HG02763 (cell line): ENCODE results near the gene FRRS1L.
"Not testable (repeated sequence)": the region's sequence is repeated elsewhere in the genome, so short reads cannot be mapped to it uniquely, and the experiment has no call there.

ENCODE experiments used
- ATAC-seq: cut with Tn5 transposase; IDR thresholded peaks from one replicate; pipeline ENCODE4 v1.9.1; 2021; ENCODE audit warnings: mild to moderate bottlenecking, moderate library complexity; ENCODE audit not compliant: unreplicated experiment

Gene FRRS1L

GRCh38 chr9:109134167-109134578, 32.9 kb downstream of the FRRS1L start:
- no peak for ATAC-seq

- ATAC-seq, result no peak
Observed at GRCh38 chr9:109133533-109133932, 33.5 kb downstream of the FRRS1L start.

GRCh38 chr9:109132567-109133021, 34.5 kb downstream of the FRRS1L start:
- no peak for ATAC-seq

- ATAC-seq, result no peak
Observed at GRCh38 chr9:109129470-109130197, 37.4 kb downstream of the FRRS1L start.

- ATAC-seq, result not testable (repeated sequence)
Observed at GRCh38 chr9:109126671-109127070, 40.4 kb downstream of the FRRS1L start.

- ATAC-seq, result no peak
Observed at GRCh38 chr9:109124121-109124520, 42.9 kb downstream of the FRRS1L start.

GRCh38 chr9:109122726-109123621, 44.1 kb downstream of the FRRS1L start:
- peak; percentile 27 for ATAC-seq

- ATAC-seq, result no peak
Observed at GRCh38 chr9:109121232-109121796, 45.7 kb downstream of the FRRS1L start.

GRCh38 chr9:109120204-109120789, 46.8 kb downstream of the FRRS1L start:
- ATAC-seq, result no peak

- peak; percentile 92 for ATAC-seq
Observed at GRCh38 chr9:109119439-109120203, 47.4 kb downstream of the FRRS1L start, which contains the start of gene TMEM245. Gene TMEM245 (minus strand): TSS chr9:109119947. CDS start chr9:109119913, 34 bp downstream.

GRCh38 chr9:109118808-109119438, 48.1 kb downstream of the FRRS1L start:
- ATAC-seq, result no peak

- ATAC-seq, result no peak
Observed at GRCh38 chr9:109117856-109118807, 48.9 kb downstream of the FRRS1L start.

- no peak for ATAC-seq
Observed at GRCh38 chr9:109115931-109116526, 51.0 kb downstream of the FRRS1L start.

- ATAC-seq, result no peak
Observed at GRCh38 chr9:109114670-109115069, 52.4 kb downstream of the FRRS1L start.

GRCh38 chr9:109113892-109114609, 53.0 kb downstream of the FRRS1L start:
- ATAC-seq, result no peak

GRCh38 chr9:109113254-109113653, 53.8 kb downstream of the FRRS1L start:
- ATAC-seq, result no peak

- peak; percentile 68 for ATAC-seq
Observed at GRCh38 chr9:109110329-109111021, 56.6 kb downstream of the FRRS1L start.
